Naive thymus-derived CD8-positive, alpha-beta T cell (primary cell): Measurements from ENCODE around the gene HACE1. TPM values are rescaled to one million over a fixed set of nuclear protein-coding genes. Genes with fewer than 3 reads are reported as not detected.

Experiments used
- ATAC-seq, 2 donors: fragments of 150-1000 bp; cut with Tn5 transposase in 1 of 2; sonication (Bioruptor Pico), chemical (Tn5 transposase) in 1 of 2; 1 replicate in 1 of 2; 2 replicates in 1 of 2; pipeline ENCODE4 v1.10.0; 2021; ENCODE audit warnings: mild to moderate bottlenecking in 2 of 2, moderate library complexity in 2 of 2
- POLR2A ChIA-PET: fragments of 350-600 bp; sonication (Branson Sonifier 250); formaldehyde crosslinking; loops from one replicate; lab custom pipeline; 2021; ENCODE audit warnings: antibody characterized with exemption; lab: Charles Lee
- DNase-seq, 10 donors: peaks; one replicate each; pipeline versions ENCODE4 v3.0.0 to v3.0.0-alpha.2; 2020 to 2022
- H3K27ac Mint-ChIP-seq, 10 donors: one replicate each; pipeline ENCODE4 v1.8.0; 2020 to 2022; ENCODE audit warnings: mild to moderate bottlenecking in 10 of 10, mixed read lengths in 10 of 10, moderate library complexity in 4 of 10, inconsistent platforms in 1 of 10
- H3K27me3 Mint-ChIP-seq, 5 donors: one replicate each; pipeline ENCODE4 v1.8.0; 2021 to 2022; ENCODE audit warnings: mixed read lengths in 5 of 5
- H3K36me3 Mint-ChIP-seq, 3 donors: one replicate each; pipeline ENCODE4 v1.8.0; 2020 to 2022; ENCODE audit warnings: mixed read lengths in 3 of 3, mild to moderate bottlenecking in 2 of 3, inconsistent platforms in 1 of 3
- H3K4me1 Mint-ChIP-seq, 4 donors: one replicate each; pipeline ENCODE4 v1.8.0; 2021 to 2022; ENCODE audit warnings: mixed read lengths in 4 of 4
- H3K4me3 Mint-ChIP-seq, 10 donors: one replicate each; pipeline ENCODE4 v1.8.0; 2020 to 2022; ENCODE audit warnings: mild to moderate bottlenecking in 10 of 10, mixed read lengths in 10 of 10, moderate library complexity in 6 of 10, inconsistent platforms in 1 of 10
- H3K9me3 Mint-ChIP-seq, 9 donors: one replicate each; pipeline ENCODE4 v1.8.0; 2020 to 2022; ENCODE audit warnings: mixed read lengths in 9 of 9, mild to moderate bottlenecking in 3 of 9, inconsistent platforms in 1 of 9, moderate library complexity in 1 of 9
- polyA plus RNA-seq, 3 donors: library from polyadenylated mRNA; unstranded; fragments of 300-500 nt; fragmentation: Illumina TruSeq; gene quantifications; one replicate each; pipeline ENCODE4 v1.2.3, GENCODE V29; 2021
- total RNA-seq, 8 experiments: library from RNA in 2 of 8; stranded (reverse) in 2 of 8; gene quantifications; one replicate each; pipeline ENCODE4 v1.2.3 and lab custom pipeline; 2021 to 2026

Gene HACE1
- total and polyA plus RNA-seq, 5 experiments from 2014 or later, result 3.7 to 12.1 (median 5.8) TPM

- H3K4me3 Mint-ChIP-seq, result no peak overlapping the region
- H3K36me3 Mint-ChIP-seq, result peaks cover 0 to 4% (median 0%) of the 10 kb centered on the region in 3 donors
- no peaks in the 10 kb centered on the region for H3K4me1 Mint-ChIP-seq
- H3K9me3 Mint-ChIP-seq, result peaks cover 0 to 8% (median 1%) of the 10 kb centered on the region in 9 donors
- no peak for ATAC-seq
- no peak for DNase-seq
- H3K27ac Mint-ChIP-seq, result no peak overlapping the region
- POLR2A ChIA-PET, result no interaction called here
- no peaks in the 10 kb centered on the region for H3K27me3 Mint-ChIP-seq
Measured at GRCh38 chr6:104713982-104714381, 145.7 kb downstream of the HACE1 start.

GRCh38 chr6:104711371-104711770 lies 148.3 kb downstream of the HACE1 start:
- H3K9me3 Mint-ChIP-seq, result peaks cover 0 to 14% (median 3%) of the 10 kb centered on the region in 9 donors
- no peak overlapping the region for H3K4me3 Mint-ChIP-seq
- peaks cover 0 to 4% (median 0%) of the 10 kb centered on the region in 3 donors for H3K36me3 Mint-ChIP-seq
- no peak for ATAC-seq
- H3K27ac Mint-ChIP-seq, result no peak overlapping the region
- DNase-seq, result no peak
- H3K4me1 Mint-ChIP-seq, result peaks cover 0 to 3% (median 1%) of the 10 kb centered on the region in 4 donors
- POLR2A ChIA-PET, result no interaction called here
- H3K27me3 Mint-ChIP-seq, result no peaks in the 10 kb centered on the region

GRCh38 chr6:104710543-104711335 lies 149.0 kb downstream of the HACE1 start:
- no peak overlapping the region for H3K4me3 Mint-ChIP-seq
- no peak for DNase-seq
- H3K27me3 Mint-ChIP-seq, result no peaks in the 10 kb centered on the region
- POLR2A ChIA-PET, result no interaction called here
- peaks cover 0 to 4% (median 0%) of the 10 kb centered on the region in 3 donors for H3K36me3 Mint-ChIP-seq
- peaks cover 0 to 9% (median 5%) of the 10 kb centered on the region in 4 donors for H3K4me1 Mint-ChIP-seq
- no peak for ATAC-seq
- no peak overlapping the region for H3K27ac Mint-ChIP-seq
- H3K9me3 Mint-ChIP-seq, result peaks cover 0 to 14% (median 3%) of the 10 kb centered on the region in 9 donors

- Mint-ChIP-seq H3K27me3 (no peaks in the 10 kb centered on the region), H3K9me3 (peaks cover 0 to 14% (median 3%) of the 10 kb centered on the region in 9 donors), H3K4me1 (peaks cover 10 to 39% (median 33%) of the 10 kb centered on the region in 4 donors), H3K36me3 (peaks cover 0 to 4% (median 0%) of the 10 kb centered on the region in 3 donors), H3K4me3 (peak overlapping the region in 3 of 10 donors; percentile 15 to 79 (median 31)), H3K27ac (peak overlapping the region in 4 of 10 donors; percentile 1 to 36 (median 3))
- no peak for DNase-seq
- no peak for ATAC-seq
- POLR2A ChIA-PET, result no interaction called here
Measured at GRCh38 chr6:104705916-104706442, 153.7 kb downstream of the HACE1 start.

- peak; percentile 79 to 87 for ATAC-seq
Measured at GRCh38 chr6:104705095-104705707, 154.5 kb downstream of the HACE1 start.

GRCh38 chr6:104704191-104704590 lies 155.5 kb downstream of the HACE1 start:
- Mint-ChIP-seq H3K4me3 (peak overlapping the region in 8 of 10 donors; percentile 11 to 84 (median 60)), H3K4me1 (peaks cover 10 to 39% (median 33%) of the 10 kb centered on the region in 4 donors), H3K27me3 (no peaks in the 10 kb centered on the region), H3K9me3 (peaks cover 0 to 8% (median 0%) of the 10 kb centered on the region in 9 donors), H3K36me3 (peaks cover 0 to under 1% (median 0%) of the 10 kb centered on the region in 3 donors), H3K27ac (peak overlapping the region in 2 of 10 donors; percentile 13 to 28)
- DNase-seq (no peak), ATAC-seq (no peak)
- POLR2A ChIA-PET, result no interaction called here

More at GRCh38 chr6:104705095-104705707, 154.5 kb downstream of the HACE1 start:
- peak in 6 of 10 donors; percentile 6 to 61 (median 25) for DNase-seq
- peak overlapping the region in 8 of 10 donors; percentile 1 to 74 (median 36) for H3K27ac Mint-ChIP-seq
- H3K9me3 Mint-ChIP-seq, result peaks cover 0 to 14% (median 3%) of the 10 kb centered on the region in 9 donors
- peaks cover 0 to 4% (median 0%) of the 10 kb centered on the region in 3 donors for H3K36me3 Mint-ChIP-seq
- H3K4me1 Mint-ChIP-seq, result peaks cover 10 to 39% (median 33%) of the 10 kb centered on the region in 4 donors
- peak overlapping the region; percentile 26 to 84 (median 74) for H3K4me3 Mint-ChIP-seq
- POLR2A ChIA-PET, result no interaction called here
- no peaks in the 10 kb centered on the region for H3K27me3 Mint-ChIP-seq

GRCh38 chr6:104702126-104702841 lies 157.4 kb downstream of the HACE1 start:
- H3K4me3 Mint-ChIP-seq, result no peak overlapping the region
- peaks cover 10 to 39% (median 33%) of the 10 kb centered on the region in 4 donors for H3K4me1 Mint-ChIP-seq

GRCh38 chr6:104700371-104701185 lies 159.1 kb downstream of the HACE1 start:
- peak overlapping the region in 1 of 10 donors; percentile 8 for H3K27ac Mint-ChIP-seq
- no peaks in the 10 kb centered on the region for H3K9me3 Mint-ChIP-seq
- DNase-seq (no peak), ATAC-seq (no peak)
- H3K4me3 Mint-ChIP-seq, result no peak overlapping the region
- peaks cover 8 to 29% (median 28%) of the 10 kb centered on the region in 4 donors for H3K4me1 Mint-ChIP-seq
- H3K36me3 Mint-ChIP-seq, result no peaks in the 10 kb centered on the region
- peaks cover 0 to 3% (median 0%) of the 10 kb centered on the region in 5 donors for H3K27me3 Mint-ChIP-seq
- POLR2A ChIA-PET, result no interaction called here

More at GRCh38 chr6:104702126-104702841, 157.4 kb downstream of the HACE1 start:
- DNase-seq (no peak), ATAC-seq (no peak)
- peaks cover 0 to 2% (median 0%) of the 10 kb centered on the region in 9 donors for H3K9me3 Mint-ChIP-seq
- H3K27ac Mint-ChIP-seq, result no peak overlapping the region
- no peaks in the 10 kb centered on the region for H3K36me3 Mint-ChIP-seq
- POLR2A ChIA-PET, result no interaction called here
- no peaks in the 10 kb centered on the region for H3K27me3 Mint-ChIP-seq

GRCh38 chr6:104699593-104700329 lies 160.0 kb downstream of the HACE1 start:
- Mint-ChIP-seq H3K4me1 (peaks cover 1 to 21% (median 20%) of the 10 kb centered on the region in 4 donors), H3K36me3 (peaks cover 0 to 3% (median 0%) of the 10 kb centered on the region in 3 donors), H3K27ac (no peak overlapping the region), H3K4me3 (no peak overlapping the region), H3K9me3 (no peaks in the 10 kb centered on the region), H3K27me3 (peaks cover 0 to 3% (median 0%) of the 10 kb centered on the region in 5 donors)
- no peak for ATAC-seq
- POLR2A ChIA-PET, result no interaction called here
- DNase-seq, result no peak

GRCh38 chr6:104698979-104699378 lies 160.7 kb downstream of the HACE1 start:
- H3K27me3 Mint-ChIP-seq, result peaks cover 0 to 3% (median 0%) of the 10 kb centered on the region in 5 donors
- no peaks in the 10 kb centered on the region for H3K9me3 Mint-ChIP-seq
- no peak overlapping the region for H3K27ac Mint-ChIP-seq
- peaks cover 4 to 16% (median 13%) of the 10 kb centered on the region in 4 donors for H3K4me1 Mint-ChIP-seq
- H3K4me3 Mint-ChIP-seq, result no peak overlapping the region
- POLR2A ChIA-PET, result no interaction called here
- no peak for ATAC-seq
- no peak for DNase-seq
- H3K36me3 Mint-ChIP-seq, result peaks cover 0 to 3% (median 0%) of the 10 kb centered on the region in 3 donors

GRCh38 chr6:104692008-104692407 lies 167.7 kb downstream of the HACE1 start:
- no peak overlapping the region for H3K27ac Mint-ChIP-seq
- no peak for ATAC-seq

More at GRCh38 chr6:104692008-104692407, 167.7 kb downstream of the HACE1 start:
- Mint-ChIP-seq H3K4me1 (peaks cover 3 to 14% (median 9%) of the 10 kb centered on the region in 4 donors), H3K9me3 (peaks cover 0 to 2% (median 0%) of the 10 kb centered on the region in 9 donors), H3K36me3 (peaks cover 0 to 7% (median 0%) of the 10 kb centered on the region in 3 donors), H3K27me3 (peaks cover 0 to 2% (median 0%) of the 10 kb centered on the region in 5 donors), H3K4me3 (no peak overlapping the region)
- POLR2A ChIA-PET, result no interaction called here
- DNase-seq, result no peak
